NCI-H510A treated with DMSO at 0.1 percent for 48 hours (cell line): ENCODE results near the gene ZNF117.
"Not testable (repeated sequence)": the region's sequence is repeated elsewhere in the genome, so short reads cannot be mapped to it uniquely, and the experiment has no call there.

Experiments used
- DNase-seq: peaks from one replicate; lab custom pipeline; 2025; lab: John Stamatoyannopoulos, UW

ZNF117 gene

DNA sequence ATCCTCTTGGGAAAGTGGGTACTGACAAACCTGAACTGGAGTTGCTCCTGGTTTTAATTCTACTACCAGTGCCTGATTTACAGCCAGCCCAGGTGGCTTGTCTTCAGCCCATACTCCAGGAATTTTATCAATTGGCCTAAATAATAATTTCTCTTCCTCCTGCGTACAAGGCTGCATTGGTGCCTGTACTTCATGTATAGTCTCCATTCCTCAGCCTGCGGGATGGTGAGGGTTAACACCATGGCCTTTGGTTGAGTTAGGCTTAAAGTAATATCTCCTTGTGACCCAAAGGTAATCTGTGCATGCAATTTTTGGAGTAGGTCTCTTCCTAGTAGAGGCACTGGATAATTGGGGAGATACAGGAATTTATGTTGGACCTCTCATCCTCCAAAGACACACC, 5.5 kb upstream of the ZNF117 start:
- no peak for DNase-seq

GRCh38 chr7:64993901-64994300, 3.1 kb upstream of the ZNF117 start:
- no peak for DNase-seq

- no peak for DNase-seq
These were observed 2.1 kb upstream of the ZNF117 start for GRCh38 chr7:64992971-64993370.

- no peak for DNase-seq
These were observed 620 bp downstream of the ZNF117 start for GRCh38 chr7:64990216-64990615.

DNA sequence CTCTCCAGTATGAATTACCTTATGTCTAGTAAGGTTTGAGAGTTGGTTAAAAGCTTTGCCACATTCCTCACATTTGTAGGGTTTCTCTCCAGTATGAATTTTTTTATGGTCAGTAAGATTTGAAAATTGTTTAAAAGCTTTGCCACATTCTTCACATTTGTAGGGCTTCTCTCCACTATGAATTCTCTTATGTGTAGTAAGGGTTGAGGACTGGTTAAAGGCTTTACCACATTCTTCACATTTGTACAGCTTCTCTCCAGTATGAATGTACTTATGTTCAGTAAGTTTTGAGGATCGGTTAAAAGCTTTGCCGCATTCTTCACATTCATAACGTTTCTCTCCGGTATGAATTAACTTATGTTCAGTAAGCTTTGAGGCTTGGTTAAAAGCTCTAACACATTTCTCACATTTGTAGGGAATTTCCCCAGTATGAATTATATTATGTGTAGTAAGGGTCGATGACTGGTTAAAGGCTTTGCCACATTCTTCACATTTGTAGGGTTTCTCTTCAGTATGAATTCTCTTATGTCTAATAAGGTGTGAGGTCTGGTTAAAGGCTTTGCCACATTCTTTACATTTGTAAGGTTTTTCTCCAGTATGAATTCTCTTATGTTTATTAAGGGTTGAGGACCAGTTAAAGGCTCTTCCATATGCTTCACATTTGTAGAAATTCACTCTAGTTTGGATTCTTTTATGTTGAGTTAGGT, 12.2 kb downstream of the ZNF117 start:
- no peak for DNase-seq

- DNase-seq: no peak
These were observed 25.2 kb downstream of the ZNF117 start for GRCh38 chr7:64965594-64965993.

DNA sequence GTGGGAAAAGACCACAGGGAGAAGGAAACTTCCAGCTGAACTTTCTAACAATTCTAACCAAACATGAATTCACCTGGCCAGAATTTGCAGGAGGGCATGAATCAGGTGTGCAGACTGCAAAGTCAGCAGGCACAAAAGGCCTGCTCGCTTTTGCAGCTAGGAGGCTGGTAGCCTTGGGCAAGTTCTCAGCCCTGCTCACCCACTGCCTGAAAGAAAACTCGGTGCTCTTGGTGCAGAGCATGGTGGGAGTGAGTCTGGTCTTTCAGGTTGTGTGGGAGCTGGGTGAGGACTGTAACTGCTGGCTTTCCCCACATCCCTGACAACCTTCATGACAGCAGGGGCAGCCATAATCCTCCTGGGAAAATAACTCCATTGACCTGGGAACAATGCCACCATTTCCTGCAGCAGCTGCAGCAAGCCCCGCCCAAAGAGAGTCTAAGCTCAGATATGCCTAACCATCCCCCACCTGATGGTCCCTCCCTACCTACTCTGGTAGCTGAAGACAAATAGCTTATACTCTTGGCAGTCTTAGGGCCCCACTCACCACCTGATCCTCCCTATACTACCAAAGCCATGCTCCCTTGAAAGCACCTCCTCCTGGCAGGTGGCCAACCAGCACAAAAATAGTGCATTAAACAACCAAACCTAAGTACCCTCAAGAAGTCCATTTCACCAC, 31.6 kb downstream of the ZNF117 start:
- peak; percentile 79 for DNase-seq

GRCh38 chr7:64951250-64951848, 39.5 kb downstream of the ZNF117 start:
- peak; percentile 9 for DNase-seq

DNA sequence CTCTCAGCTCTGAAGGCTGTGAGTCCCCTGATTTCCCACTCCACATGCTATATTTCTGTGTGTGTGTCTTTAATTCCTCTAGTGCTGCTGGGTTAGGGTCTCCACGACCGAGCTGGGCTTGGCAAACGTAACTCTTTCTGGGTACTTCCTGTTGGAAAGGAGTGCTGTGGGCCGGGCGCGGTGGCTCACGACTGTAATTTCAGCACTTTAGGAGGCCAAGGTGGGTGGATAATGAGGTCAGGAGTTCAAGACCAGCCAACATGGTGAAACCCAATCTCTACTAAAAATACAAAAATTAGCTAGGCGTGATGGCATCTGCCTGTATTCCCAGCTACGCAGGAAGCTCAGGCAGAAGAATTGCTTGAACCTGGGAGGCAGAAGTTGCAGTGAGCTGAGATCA, 40.2 kb downstream of the ZNF117 start:
- DNase-seq: not testable (repeated sequence)

- not testable (repeated sequence) for DNase-seq
These were observed 42.1 kb downstream of the ZNF117 start for GRCh38 chr7:64948774-64949173.

GRCh38 chr7:64947252-64948000, 43.4 kb downstream of the ZNF117 start:
- no peak for DNase-seq

DNA sequence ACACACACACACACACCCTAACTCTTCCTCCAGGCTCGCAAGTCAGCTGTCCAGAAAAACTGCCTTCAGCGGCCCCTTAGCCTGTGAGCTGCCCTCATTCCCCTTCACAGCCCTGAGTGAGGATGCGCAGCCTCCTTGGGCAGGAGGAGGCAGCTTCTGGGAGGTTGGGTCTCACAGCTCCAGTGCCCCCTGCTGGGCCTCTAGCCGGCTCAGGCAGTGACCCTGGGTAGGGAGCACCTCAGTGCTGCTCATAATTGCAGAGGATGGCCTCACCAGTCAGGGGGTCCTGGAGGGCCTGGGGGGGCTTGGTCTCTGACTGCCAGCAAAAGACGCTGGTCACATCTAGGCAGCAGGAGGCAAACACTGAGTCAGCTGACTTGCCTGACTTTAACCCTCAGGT, 44.1 kb downstream of the ZNF117 start:
- DNase-seq: no peak

DNA sequence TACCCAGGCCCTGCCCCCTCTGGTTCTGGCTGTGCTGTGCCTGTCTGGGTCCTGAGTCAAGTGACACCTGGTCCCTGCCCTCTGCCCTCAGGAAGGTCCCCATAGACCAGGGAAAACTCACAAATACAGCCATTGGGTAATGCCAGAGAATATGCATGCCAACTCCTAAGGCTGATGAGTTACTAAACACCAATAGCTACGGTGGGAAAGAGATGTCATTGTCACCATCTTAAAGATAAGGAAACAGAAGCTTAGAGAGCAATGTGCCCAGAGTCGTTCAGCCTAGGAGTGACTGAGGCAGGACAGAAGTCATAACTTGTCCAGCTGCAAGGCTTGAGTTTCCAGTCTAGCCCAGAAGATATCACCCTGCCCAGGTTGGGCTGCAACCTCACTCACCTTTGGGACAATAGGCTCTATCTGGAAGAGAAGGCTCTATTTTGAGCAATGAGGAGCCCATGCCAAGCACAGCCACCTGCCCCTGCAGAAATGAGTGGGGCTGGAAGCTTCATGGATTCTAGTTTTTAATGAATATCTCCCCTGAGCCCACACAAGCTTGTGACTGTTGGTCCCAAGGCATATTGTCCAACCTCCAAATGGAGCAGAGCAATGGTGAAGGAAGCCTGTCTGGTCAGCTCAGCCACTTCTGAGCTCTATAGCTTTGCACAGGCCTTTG, 45.2 kb downstream of the ZNF117 start:
- DNase-seq: no peak

- not testable (repeated sequence) for DNase-seq
These were observed 46.0 kb downstream of the ZNF117 start for GRCh38 chr7:64944667-64945502.

GRCh38 chr7:64940021-64940420, 50.8 kb downstream of the ZNF117 start:
- not testable (repeated sequence) for DNase-seq

GRCh38 chr7:64938540-64938939, 52.3 kb downstream of the ZNF117 start:
- DNase-seq: no peak

DNA sequence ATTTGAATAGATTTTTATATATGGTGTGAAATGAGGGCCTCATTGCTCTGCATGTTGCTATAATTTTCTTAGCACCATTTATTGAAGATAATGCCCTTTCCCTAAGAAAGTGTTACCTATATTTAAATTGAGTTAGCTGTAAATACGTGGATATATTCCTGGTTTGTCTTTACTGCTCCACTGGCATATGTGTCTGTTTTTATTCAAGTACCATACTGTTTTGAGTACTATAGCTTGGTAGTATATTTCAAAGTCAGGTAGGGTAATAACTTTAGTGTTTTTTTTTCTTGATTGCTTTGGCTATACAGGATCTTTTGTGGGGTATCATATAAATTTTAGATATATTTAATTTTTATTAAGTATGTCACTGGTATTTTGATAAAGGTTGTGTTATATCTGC, 56.4 kb downstream of the ZNF117 start:
- no peak for DNase-seq

DNA sequence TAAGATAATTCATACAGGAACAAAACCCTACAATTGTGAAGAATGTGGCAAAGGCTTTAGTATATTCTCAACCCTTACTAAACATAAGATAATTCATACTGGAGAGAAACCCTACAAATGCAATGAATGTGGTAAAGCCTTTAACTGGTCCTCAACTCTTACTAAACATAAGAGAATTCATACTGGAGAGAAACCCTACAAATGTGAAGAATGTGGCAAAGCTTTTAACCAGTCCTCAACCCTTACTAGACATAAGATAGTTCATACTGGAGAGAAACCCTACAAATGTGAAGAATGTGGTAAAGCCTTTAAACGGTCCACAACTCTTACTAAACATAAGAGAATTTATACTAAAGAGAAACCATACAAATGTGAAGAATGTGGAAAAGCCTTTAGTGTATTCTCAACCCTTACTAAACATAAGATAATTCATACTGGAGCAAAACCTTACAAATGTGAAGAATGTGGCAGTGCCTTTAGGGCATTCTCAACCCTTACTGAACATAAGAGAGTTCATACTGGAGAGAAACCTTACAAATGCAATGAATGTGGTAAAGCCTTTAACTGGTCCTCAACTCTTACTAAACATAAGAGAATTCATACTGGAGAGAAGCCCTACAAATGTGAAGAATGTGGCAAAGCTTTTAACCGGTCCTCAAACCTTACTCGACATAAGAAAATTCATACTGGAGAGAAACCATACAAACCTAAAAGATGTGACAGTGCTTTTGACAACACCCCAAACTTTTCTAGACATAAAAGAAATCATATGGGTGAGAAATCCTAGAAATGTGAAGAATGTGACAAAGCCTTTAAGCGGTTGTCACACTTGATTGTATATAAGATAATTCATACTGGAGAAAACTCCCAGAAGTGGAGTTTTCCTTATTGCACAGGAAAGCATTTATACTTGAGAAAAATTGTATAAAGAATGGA, 62.3 kb downstream of the ZNF117 start:
- DNase-seq: not testable (repeated sequence)
